SH-SY5Y (cell line): ENCODE data around the gene SLC22A5.

Experiments
- GATA2 ChIP-seq: IDR thresholded peaks from 2 replicates; pipeline ENCODE4 v1.6.1; 2011; ENCODE audit warnings: mild to moderate bottlenecking, low read depth, low read length
- GATA3 ChIP-seq: IDR thresholded peaks from 2 replicates; pipeline ENCODE4 v1.6.1; 2011; ENCODE audit warnings: low read depth, mild to moderate bottlenecking, low read length, moderate library complexity

GRCh38 chr5:132421462-132421861 is 52.0 kb downstream of the SLC22A5 start:
- TF ChIP-seq GATA2 (no peak), GATA3 (no peak)
